ENCODE measurements around the gene NEDD4L.

- TF ChIP-seq CTCF (optimal IDR thresholded peaks at IDR 0.05 in 1 of 3, IDR thresholded peaks at IDR 0.05 in 1 of 3, conservative IDR thresholded peaks at IDR 0.05 in 1 of 3; ENCODE audit: extremely low read depth in 1 of 3, insufficient read depth in 2 of 3, low read length in 3 of 3) (no peak), EZH2 (IDR thresholded peaks at IDR 0.05; ENCODE audit: low read length) (no peak)
These were observed 184.7 kb downstream of the NEDD4L start for GRCh38 chr18:58228762-58229161.

All from keratinocyte (primary cell).